HG02852 (cell line): ENCODE measurements around the gene AKNA.

ENCODE experiments used
- ATAC-seq: cut with Tn5 transposase; IDR thresholded peaks from one replicate; pipeline ENCODE4 v1.9.1; 2021; ENCODE audit warnings: mild to moderate bottlenecking, moderate library complexity; ENCODE audit not compliant: unreplicated experiment

Gene AKNA

DNA sequence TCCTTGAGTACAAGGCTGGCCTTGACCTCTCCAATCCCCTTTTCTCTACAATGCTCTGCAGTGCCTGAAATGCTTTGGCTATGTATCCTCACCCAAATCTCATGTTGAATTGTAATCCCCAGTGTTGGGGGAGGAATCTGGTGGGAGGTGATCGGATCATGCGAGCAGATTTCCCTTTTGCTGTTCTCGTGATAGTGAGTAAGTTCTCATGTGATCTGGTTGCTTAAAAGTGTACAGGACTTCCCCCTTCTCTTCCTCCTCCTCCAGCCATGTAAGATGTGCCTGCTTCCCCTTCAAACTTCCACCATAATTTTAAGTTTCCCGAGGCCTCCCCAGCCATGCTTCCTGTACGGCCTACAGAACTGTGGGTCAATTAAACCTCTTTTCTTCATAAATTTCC lies 28.5 kb upstream of the AKNA start:
- ATAC-seq: no peak

DNA sequence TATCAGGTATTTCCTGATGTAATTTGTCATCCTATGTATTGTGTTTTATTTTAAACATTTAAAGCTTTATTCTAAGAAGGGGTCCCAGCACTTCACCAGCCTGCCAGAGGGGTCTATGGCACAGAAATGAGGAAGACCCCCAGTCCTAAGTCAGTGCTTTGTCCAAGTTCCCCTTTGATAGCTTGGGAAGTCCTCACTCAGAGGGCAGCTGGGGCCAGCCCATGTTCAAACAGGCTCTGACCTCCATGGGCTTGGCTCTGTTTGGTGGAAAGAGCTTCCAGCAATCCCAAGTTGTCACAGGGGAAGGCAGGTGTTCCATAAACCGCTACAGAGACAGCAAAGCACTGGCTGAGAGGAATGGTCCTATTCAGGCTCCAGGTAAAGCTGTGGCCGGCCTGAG lies 26.6 kb upstream of the AKNA start:
- ATAC-seq: no peak

DNA sequence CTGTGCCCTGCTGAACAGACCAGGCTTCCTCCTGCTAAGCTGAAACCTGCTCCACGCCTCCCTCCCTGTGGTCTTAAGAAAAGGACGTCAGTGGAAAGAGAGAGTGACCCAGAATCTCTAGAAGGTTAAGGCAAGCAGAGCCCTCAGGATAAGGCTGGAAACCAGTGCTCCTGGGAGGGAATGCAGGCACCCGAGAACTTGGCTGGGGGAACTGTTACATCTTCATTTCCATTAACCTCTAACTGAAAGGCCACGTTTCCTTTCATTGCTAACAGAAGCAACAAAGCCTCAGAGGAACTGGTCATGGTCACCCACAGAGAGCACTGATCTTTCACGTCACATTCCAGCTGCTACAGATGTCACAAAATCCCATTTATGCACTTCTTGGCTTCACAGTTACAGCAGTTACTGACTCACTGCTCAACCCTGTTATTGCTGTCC lies 26.1 kb upstream of the AKNA start:
- no peak for ATAC-seq

DNA sequence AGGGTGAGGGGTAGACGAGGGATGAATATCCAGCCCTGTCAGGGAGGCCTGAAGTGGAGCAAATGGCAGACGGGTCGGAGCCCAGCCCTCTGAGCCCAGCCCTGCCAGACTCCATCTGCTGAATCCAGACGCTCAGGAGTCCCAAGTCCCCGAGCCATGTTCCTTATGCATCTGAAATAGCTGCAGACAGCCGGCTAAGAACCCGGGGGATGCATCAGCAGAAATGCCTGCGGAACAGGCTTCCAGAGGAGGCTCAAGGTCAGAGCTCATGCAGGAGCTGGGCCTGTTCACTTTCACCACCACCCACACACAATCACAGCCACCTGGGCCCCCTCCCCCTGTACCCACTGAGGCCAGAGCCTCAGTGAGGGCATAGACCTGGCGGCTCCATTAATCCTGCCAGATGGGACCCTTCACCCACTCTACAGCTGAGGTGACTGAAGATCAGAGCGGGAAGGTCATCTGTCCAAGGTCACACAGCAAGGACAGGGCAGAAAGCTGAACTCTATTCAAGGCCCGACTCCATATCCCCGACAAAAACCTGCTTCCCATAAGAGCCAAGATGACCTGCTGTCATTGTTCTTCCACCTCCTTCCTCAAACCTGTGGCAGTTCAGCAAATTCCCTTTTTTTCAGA lies 24.4 kb upstream of the AKNA start:
- no peak for ATAC-seq

DNA sequence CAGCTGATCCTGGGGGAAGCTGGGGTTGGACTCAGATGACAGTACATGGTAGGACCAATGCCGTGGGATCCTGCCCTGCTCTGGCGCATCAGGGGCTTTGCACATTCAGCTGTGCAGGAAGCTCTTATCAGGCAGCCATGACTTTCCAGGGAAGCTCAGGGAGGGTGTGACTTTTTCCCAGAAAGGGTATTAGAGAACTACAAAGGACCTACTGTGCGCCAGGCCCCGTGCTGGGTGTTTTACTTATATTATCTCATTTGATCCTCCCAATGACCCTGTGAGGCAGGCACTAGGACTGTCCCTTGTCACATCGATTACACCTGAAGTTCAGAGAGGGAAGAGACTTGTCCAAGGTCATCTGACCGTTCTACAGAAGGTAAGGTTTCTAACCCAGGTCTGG lies 23.7 kb upstream of the AKNA start:
- ATAC-seq: no peak

DNA sequence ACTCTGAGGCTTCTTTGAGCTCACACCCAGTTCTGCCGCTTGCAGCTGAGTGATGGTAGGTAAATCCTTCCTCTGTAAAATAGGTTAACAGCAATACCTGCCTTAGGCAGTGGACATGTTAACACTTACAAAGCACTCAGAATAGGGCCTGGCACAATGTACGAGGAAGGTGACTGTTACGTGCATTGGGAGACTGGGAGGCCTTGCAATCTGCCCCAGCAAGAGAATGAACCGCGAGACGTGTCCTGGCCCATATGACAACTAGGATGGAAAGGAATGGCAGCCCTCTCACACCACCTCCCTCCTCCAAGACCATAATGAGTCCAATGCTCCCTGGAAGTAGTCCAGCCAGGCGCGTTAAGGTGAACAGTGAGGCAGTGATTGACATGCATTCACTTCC lies 23.1 kb upstream of the AKNA start:
- no peak for ATAC-seq

DNA sequence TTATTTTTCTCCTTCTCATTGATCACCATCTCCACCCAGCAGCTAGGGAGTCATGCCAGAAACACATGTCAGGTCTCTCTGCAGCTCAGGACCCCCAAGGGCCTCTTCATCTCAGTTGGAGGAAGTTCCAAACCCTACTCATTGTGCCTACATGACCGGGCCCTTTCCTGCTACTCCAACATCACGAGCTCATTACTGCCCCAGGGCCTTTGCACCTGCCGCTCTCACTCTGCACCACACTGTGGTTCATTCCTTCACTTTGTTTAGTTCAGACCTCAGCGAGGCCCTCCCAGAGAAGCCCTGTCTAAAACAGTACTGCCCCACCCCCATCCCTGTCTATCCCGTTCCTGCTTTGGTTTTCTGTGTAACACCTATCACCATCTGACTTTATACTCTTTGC lies 22.1 kb upstream of the AKNA start:
- no peak for ATAC-seq

DNA sequence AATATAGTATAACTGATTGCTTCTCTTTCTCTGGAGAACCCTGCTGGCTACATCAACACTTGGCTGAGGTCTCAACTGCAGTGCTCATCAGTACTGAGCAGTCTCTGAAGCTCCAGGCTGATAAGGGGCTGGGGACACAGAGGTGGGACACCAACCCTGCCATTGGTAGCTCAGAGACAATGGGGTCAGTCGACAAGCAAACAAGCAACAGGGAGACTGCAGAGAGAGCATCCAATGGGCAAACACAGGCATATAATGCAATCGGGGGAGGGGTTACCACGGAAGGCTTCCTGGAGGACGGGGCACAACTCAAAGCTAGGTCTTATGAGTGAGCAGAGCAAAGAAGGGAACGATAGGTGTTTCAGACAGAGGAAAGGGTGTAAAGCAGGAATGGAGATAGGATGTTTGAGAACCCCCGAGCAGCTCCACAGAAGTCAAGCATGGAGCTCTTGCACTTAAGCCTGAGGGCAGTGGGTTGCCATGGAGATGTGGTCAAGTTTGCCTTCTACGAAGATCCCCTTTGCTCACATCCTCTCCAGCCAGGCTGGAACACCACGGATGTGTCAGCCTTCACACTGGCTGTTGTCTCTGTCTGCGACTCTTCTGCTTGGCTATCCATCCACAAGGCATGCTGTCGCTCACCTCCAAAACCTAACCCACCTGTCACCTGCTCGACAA lies 21.5 kb upstream of the AKNA start:
- no peak for ATAC-seq

DNA sequence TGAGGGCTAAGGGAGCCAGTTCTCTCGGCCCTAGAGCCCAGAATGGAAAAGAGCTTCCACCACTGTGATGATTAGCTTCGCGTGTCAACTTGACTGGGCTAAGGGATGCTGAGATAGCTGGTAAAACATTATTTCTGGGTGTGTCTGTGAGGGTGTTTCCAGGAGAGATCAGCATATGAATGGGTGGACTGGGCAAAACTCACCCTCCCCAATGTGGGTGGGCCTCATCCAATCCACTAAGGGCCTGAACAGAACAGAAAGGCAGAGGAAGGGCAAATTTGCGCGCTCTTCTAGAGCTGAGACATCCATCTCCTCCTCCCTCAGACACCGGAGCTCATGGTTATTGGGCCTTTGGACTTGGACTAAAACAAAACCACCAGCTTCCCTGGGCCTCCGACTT lies 20.9 kb upstream of the AKNA start:
- no peak for ATAC-seq

DNA sequence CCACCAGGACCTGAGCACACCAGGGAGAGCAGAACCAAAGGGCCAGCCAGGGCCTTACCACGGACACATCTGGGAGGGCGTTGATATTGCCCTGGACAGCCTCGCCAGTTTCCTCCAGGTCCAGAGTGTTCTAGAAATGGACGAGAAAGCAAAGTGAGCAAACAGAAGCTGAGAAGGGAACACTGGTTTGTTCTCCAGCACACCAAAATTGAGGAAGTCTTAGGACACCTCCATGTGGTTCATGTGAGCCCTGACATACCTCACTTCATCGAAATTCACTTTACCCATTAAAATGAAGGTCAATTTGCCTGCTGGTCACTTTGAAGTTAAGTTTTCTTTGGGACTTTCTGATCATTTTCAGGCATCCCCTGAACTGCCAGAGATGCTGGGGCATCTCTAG lies 20.1 kb upstream of the AKNA start:
- ATAC-seq: no peak

DNA sequence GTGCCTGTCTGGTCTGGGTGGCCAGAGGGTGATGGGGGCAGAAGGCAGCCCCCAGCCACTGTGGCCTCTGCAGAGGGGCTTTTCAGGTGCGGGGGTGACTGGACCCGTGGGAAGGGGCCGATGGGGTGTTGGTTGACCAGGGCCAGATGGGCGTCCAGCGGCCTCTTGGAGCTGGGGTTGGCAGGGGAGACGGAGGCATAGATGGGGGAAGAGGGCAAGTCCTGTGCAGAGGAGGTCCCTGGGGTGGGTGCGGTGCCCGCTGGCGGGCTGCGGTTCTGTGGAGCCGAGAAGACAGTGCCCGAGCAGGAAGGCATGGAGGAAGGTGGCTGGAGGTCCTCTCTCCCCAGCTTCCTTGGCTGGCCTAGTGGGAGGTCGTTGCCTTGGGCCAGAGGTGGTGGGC lies 18.7 kb upstream of the AKNA start:
- no peak for ATAC-seq

DNA sequence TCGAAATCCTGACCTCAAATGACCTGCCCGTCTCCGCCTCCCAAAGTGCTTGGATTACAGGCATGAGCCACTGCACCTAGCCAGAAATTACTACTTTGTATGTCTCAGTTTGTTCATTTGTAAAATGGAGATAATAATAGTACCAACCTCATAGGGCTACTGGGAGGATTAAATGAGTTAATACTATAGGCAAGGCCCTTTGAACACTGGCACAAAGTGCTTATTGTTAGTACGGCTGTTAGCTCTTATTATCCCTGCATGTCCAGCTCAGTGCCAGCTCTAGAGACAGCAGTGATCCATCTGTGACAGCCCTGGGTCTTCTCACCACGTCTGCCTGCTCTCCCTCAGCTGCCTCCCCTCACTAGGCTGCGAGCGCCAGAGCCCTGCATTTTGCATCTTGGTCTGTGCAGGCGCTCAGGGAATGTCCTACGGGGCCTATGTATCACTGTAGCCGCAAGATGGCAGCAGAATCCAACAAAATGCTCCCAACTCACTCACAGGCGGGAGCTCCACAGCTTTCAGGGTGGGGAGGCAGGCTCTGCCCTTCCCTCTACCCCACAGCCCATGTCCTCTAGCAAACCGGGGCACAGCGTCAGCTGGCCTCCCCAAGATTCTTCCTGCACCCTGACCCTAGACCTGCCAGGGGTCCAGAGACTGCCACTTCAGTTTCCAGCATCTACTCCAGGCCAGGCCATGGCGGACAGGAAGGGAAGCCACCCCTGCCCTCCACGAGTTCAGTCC lies 17.7 kb upstream of the AKNA start:
- ATAC-seq: peak; percentile 92

DNA sequence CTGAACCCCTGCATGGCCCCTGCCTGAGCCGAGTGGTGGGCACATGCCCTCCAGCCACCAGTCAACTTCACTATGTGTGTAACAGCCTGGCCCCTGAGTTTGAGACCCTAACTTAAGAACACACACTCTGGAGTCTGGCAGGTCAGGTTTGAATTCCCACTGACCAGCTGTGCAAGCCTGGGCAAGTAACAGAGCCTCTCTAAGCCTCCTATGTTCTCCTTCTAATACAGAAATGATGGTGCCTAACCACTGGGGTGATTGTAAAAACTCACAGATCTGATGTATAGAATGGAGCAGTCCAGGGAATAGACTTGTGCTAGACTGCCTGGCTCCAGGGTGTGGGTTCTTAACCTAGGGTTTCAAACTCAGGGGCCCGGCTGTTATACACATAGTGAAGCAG lies 16.7 kb upstream of the AKNA start:
- no peak for ATAC-seq

DNA sequence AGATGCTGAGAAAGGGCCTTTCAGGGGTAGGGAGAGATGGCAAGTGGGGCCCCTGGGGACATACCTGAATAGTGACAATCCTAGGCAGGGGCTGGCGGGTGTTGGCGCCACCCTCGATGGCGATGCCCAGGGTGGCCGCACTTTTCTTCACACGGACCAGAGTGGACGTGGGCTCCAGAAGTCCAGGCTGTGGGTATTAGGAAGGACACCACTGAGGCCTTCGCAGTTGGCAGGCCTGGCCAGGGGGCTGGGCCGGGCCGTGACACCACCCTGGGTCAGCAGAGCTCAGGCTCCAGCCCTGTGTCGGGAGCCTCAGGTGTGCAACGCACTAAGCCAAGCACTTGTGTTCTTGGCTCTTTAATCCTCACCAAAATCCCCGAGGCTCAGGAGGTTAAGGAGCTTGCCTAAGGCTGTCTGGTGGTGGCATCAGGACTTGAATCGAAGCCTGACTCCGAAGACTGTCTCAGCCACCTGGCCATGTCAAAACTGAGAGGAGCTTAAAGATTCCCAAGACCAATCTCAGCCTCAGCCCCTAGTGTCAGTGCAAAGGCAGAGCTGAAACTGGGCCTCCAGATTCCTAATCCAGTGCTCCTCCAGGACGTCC lies 15.5 kb upstream of the AKNA start:
- ATAC-seq: no peak

DNA sequence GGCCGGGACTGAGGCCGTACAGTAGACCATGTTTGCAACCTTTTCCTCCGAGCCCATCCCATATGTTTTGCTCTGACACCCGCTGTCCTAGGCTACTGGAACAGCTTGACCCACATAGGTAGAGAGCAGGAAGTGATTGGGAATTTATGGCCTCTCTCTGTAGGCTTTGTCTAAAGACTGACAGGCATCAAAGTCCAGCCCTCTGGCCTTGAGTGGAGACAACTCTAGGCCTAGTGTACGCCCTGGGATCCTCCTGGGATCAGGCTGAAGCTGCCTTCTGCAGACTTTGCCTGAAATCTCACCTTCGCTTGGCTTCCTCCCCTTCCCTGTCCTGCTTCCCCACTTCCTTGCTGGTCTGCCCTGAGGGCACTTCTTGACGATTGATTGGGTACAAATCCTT lies 13.6 kb upstream of the AKNA start:
- ATAC-seq: no peak

DNA sequence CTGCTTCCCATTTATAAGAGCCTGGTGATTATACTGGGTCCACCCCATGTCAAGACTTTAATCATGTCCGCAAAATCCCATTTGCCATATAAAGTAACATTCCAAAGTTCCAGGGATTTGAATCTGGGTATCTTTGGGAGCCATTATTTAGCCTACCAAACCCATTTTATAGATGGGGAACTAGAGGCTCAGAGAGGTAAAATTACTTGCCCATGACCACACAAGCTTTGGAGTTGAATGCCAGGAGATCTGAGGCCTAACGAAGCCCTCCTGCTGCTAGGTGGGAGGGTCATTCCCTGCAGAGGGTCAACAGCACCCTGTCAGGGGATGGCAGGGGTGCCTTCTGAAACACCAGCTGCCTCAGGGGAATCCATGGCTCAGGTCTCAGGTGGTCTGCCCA lies 13.0 kb upstream of the AKNA start:
- ATAC-seq: no peak

DNA sequence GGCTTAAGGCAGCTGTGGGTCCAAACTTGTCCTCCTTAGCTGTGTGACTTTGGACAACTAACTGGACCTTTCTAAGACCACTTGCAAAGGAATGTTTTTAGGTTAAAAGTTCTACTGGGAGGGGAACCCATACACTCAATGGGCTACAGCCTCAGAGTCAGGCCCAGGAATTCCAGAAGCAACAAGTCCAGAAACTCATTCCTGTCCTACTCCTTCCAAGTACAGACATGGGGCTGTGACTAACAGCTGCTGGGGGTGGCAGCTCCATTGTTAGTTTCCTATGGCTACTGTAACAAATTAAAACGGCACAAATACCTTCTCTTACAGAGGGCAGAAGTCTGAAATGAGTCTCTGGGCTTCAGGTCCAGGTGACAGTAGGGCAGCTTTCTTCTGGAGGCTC lies 12.4 kb upstream of the AKNA start:
- no peak for ATAC-seq

DNA sequence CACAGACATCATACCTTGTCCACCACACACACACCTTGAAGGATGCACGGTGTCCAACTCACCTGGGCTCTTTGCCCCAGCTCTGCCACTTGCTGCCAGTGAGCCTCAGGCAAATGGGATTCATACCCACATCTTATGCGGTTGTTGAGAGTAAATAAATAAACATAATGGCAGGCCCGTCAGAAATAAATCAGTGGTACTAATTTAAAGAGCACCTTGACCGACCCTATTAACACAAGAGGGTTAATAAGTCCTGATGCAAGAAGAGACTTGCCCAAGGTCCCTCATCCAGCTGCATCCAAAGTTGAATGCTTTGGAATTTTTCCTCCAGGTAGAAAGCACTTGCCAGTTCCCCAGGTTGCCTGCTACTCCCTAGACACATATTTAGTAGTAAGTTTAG lies 11.6 kb upstream of the AKNA start:
- no peak for ATAC-seq

DNA sequence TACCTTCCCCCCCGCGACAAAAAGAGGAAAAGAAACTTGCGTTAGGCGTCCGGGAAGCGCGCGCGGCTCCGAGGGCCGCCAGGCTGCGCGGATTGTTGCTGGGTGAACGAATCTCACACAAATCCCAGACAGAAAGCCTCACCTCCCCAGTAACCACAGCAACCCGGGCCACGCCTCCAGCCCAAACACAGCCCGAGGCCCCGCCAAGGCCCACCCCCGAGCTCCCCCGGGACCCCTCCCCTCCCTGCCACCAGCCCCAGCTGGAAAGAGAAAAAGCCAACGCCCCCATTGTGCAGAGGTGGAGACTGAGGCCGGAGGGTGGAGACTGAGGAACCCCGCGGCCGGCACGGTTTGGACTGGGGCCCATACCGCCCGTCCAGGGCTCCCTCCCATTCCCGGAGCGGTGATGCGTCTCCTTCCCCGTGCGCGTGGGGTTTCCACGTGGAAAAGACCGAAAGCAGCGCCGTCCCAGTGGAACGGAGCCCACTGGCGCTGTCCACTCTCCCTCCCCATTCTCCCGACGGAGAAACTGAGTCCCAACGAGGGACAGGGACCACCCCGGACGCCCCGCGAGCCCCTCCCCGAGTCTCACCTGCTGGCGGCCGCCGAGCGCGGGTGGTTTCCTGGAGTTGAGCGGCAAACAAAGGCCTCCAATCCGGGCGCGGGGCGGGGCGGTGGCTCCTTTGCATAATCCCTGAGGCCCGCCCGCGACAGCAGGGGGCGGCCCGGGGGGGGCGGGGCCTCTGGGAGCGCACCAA lies 10.2 kb upstream of the AKNA start:
- ATAC-seq: peak; percentile 80

DNA sequence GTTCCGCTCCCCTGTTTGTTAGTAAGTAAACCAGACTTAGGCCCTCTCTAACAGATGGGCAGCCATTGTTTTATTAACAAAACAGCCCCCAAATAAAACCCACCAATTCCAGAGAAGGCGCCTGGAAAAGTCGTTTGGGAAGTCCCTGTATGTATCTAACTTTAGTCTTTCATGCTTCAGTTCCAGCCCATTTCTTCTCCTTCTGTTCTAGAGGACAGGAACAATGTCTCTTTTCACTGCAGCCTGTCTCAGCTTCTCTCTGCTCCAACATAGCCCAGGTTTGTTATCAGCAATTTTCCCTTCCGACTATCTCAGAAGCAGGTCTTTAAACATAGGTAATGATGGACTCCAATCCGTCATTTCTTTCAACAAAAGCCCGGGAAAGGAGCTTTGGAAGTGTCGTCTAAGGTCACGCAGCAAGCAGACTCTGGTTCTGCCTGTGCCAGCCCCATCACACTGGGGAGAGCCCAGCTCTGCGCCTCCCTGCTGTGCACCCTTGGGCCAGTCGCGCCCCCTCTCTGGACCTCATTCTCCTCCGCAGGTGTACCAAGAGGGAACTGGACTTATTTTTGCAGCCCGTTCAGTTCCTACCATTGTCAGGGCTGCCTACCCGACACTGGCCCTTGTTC lies 9.6 kb upstream of the AKNA start:
- no peak for ATAC-seq
